Dermis blood vessel endothelial cell (primary cell): ENCODE data around the gene JPT1. TPM values are rescaled to one million over a fixed set of nuclear protein-coding genes. Genes with fewer than 3 reads are reported as not detected.
"Not testable (repeated sequence)": the region's sequence is repeated elsewhere in the genome, so short reads cannot be mapped to it uniquely, and the experiment has no call there.

Experiments used
- DNase-seq: peaks from one replicate; pipeline ENCODE4 v3.0.0; 2010
- total RNA-seq: library from RNA; depleted of rRNA; stranded (reverse); fragments of >200 nt; gene quantifications from 2 replicates; pipeline ENCODE4 v1.2.3, GENCODE V29; 2014

Gene JPT1
- total RNA-seq, result 120 and 160 TPM in 2 replicates

GRCh38 chr17:75154195-75155106, at the start of gene JPT1:
JPT1 (minus strand) TSS chr17:75154512; CDS start chr17:75154397, 115 bp downstream.
- DNase-seq, result peak; percentile 99

- DNase-seq, result no peak
Measured at GRCh38 chr17:75199886-75200618, 45.7 kb upstream of the JPT1 start.

- DNase-seq, result no peak
Measured at GRCh38 chr17:75194879-75195278, 40.6 kb upstream of the JPT1 start.

- no peak for DNase-seq
Measured at GRCh38 chr17:75191584-75191983, 37.3 kb upstream of the JPT1 start.

- no peak for DNase-seq
Measured at GRCh38 chr17:75188614-75189013, 34.3 kb upstream of the JPT1 start.

GRCh38 chr17:75183999-75184884, 29.9 kb upstream of the JPT1 start:
- DNase-seq, result no peak

GRCh38 chr17:75182569-75183436, 28.5 kb upstream of the JPT1 start, which contains the start of gene SUMO2:
SUMO2 (minus strand) TSS chr17:75182959; CDS start chr17:75182834, 125 bp downstream.
- DNase-seq, result peak; percentile 98

- no peak for DNase-seq
Measured at GRCh38 chr17:75182319-75182568, 27.9 kb upstream of the JPT1 start.

GRCh38 chr17:75181608-75182318, 27.5 kb upstream of the JPT1 start:
- DNase-seq, result peak; percentile 43

GRCh38 chr17:75181110-75181509, 26.8 kb upstream of the JPT1 start:
- no peak for DNase-seq

GRCh38 chr17:75178453-75178852, 24.1 kb upstream of the JPT1 start:
- DNase-seq, result no peak

GRCh38 chr17:75176625-75177024, 22.3 kb upstream of the JPT1 start:
- DNase-seq, result no peak

- no peak for DNase-seq
Measured at GRCh38 chr17:75174996-75175395, 20.7 kb upstream of the JPT1 start.

GRCh38 chr17:75173526-75173925, 19.2 kb upstream of the JPT1 start:
- no peak for DNase-seq

- DNase-seq, result no peak
Measured at GRCh38 chr17:75168998-75169397, 14.7 kb upstream of the JPT1 start.

- DNase-seq, result not testable (repeated sequence)
Measured at GRCh38 chr17:75164606-75165005, 10.3 kb upstream of the JPT1 start.

- DNase-seq, result no peak
Measured at GRCh38 chr17:75163074-75163473, 8.8 kb upstream of the JPT1 start.

GRCh38 chr17:75160211-75160610, 5.9 kb upstream of the JPT1 start:
- no peak for DNase-seq

- peak; percentile 24 for DNase-seq
Measured at GRCh38 chr17:75159196-75160031, 5.1 kb upstream of the JPT1 start.

GRCh38 chr17:75158480-75158879, 4.2 kb upstream of the JPT1 start:
- peak; percentile 37 for DNase-seq
